Epidermal melanocyte (primary cell): Measurements from ENCODE around the gene LRFN5.
"Not testable (repeated sequence)": the region's sequence is repeated elsewhere in the genome, so short reads cannot be mapped to it uniquely, and the experiment has no call there.

ENCODE experiments used
- DNase-seq: peaks from one replicate; pipeline ENCODE4 v3.0.0; 2011; ENCODE audit warnings: low spot score; ENCODE audit not compliant: insufficient read length

Gene LRFN5

GRCh38 chr14:41606532-41607303, at the start of gene LRFN5:
Gene LRFN5 (plus strand): TSS chr14:41606876.
- DNase-seq = no peak

GRCh38 chr14:41558490-41558889, 48.2 kb upstream of the LRFN5 start:
- no peak for DNase-seq

GRCh38 chr14:41566864-41567263, 39.8 kb upstream of the LRFN5 start:
- DNase-seq = not testable (repeated sequence)

- no peak for DNase-seq
Observed at GRCh38 chr14:41568979-41569378, 37.7 kb upstream of the LRFN5 start.

GRCh38 chr14:41570415-41571155, 36.1 kb upstream of the LRFN5 start:
- DNase-seq = no peak

GRCh38 chr14:41586237-41586636, 20.4 kb upstream of the LRFN5 start:
- no peak for DNase-seq

- no peak for DNase-seq
Observed at GRCh38 chr14:41597647-41598046, 9.0 kb upstream of the LRFN5 start.

GRCh38 chr14:41599805-41600385, 6.8 kb upstream of the LRFN5 start:
- not testable (repeated sequence) for DNase-seq

- no peak for DNase-seq
Observed at GRCh38 chr14:41604721-41605531, 1.8 kb upstream of the LRFN5 start.

- DNase-seq = no peak
Observed at GRCh38 chr14:41605550-41606281, 960 bp upstream of the LRFN5 start.

GRCh38 chr14:41606282-41606531, 469 bp upstream of the LRFN5 start:
- DNase-seq = no peak

GRCh38 chr14:41607304-41607775, 664 bp downstream of the LRFN5 start:
- DNase-seq = no peak

- DNase-seq = no peak
Observed at GRCh38 chr14:41607966-41608663, 1.4 kb downstream of the LRFN5 start.

- no peak for DNase-seq
Observed at GRCh38 chr14:41608681-41609390, 2.2 kb downstream of the LRFN5 start.

- DNase-seq = no peak
Observed at GRCh38 chr14:41609704-41610183, 3.1 kb downstream of the LRFN5 start.

- no peak for DNase-seq
Observed at GRCh38 chr14:41615011-41615595, 8.4 kb downstream of the LRFN5 start.

- DNase-seq = no peak
Observed at GRCh38 chr14:41623736-41624135, 17.1 kb downstream of the LRFN5 start.

- no peak for DNase-seq
Observed at GRCh38 chr14:41629876-41630275, 23.2 kb downstream of the LRFN5 start.

GRCh38 chr14:41634286-41634685, 27.6 kb downstream of the LRFN5 start:
- no peak for DNase-seq
